ENCODE results near the gene SNPH. TPM values are rescaled to one million over a fixed set of nuclear protein-coding genes. Genes with fewer than 3 reads are reported as not detected.

The SNPH gene
- total and polyA plus RNA-seq, 9 donors = 1.5 to 6.8 (median 3.4) TPM

DNA sequence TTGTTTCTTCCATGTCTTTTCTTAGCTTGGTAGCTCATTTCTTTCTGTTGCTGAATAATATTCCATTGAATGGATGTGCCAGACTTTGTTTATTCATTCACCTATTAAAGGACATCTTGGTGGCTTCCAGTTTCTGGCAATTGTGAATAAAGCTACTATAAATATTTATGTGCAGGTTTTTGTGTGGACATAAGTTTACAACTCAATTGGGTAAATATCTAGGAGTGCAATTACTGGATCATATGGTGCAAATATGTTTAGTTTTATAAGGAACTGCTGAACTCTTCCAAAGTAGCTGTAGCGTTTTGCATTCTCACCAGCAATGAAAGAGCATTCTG, 79.6 kb downstream of the SNPH start:
- TF ChIP-seq POLR2A (IDR thresholded peaks at IDR 0.05) = no peak
- no peak for TF ChIP-seq CTCF (IDR thresholded peaks at IDR 0.05)
- no peak for TF ChIP-seq EP300 (IDR thresholded peaks at IDR 0.05)
- Histone ChIP-seq H3K9me3 (no peaks in the 10 kb centered on the region), H3K27me3 (no peaks in the 10 kb centered on the region), H3K4me1 (ENCODE audit: insufficient read depth) (no peaks in the 10 kb centered on the region), H3K4me3 (no peak overlapping the region), H3K36me3 (no peaks in the 10 kb centered on the region), H3K27ac (no peak overlapping the region)
- 78 to 89% (median 84%) methylated on average over 1 of the region's 1 CpG for WGBS, 3 donors
- DNase-seq = no peak
- intact Hi-C loops (cut with DNase I) = no loop called here

DNA sequence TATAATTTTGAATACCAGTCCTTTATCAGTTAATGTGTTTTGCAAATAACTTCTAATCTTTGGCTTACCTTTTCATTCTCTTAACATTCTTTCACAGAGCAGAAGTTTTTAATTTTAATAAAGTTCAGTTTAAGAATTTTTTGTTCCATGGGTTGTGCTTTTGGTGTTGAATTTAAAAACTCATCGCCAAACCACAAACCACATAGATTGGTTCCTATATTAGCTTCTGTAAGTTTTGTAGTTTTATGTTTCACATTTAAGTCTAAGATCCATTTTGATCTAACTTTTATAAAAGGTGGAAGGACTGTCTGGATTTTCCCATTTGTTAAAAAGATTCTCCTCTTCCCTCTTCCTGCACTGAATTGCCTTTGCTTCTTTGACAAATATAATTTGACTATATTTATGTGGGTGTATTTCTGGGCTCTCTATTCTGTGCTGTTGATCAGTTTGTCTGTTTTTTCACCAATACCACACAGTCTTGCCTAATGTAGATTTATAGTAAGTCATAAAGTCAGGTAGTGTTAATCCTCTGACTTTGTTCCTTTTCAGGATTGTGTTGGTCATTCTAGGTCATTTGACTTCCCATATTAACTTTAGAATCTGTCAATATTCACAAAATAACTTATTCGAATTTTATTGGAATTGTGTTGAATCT, 80.3 kb downstream of the SNPH start:
- Histone ChIP-seq H3K4me1 (ENCODE audit: insufficient read depth) (no peaks in the 10 kb centered on the region), H3K27me3 (no peaks in the 10 kb centered on the region), H3K9me3 (no peaks in the 10 kb centered on the region), H3K27ac (no peak overlapping the region), H3K36me3 (no peaks in the 10 kb centered on the region), H3K4me3 (no peak overlapping the region)
- DNase-seq = no peak
- 90 to 95% (median 93%) methylated on average over 2 of the region's 2 CpGs for WGBS, 3 donors
- TF ChIP-seq CTCF (IDR thresholded peaks at IDR 0.05) (no peak), EP300 (IDR thresholded peaks at IDR 0.05) (no peak), POLR2A (IDR thresholded peaks at IDR 0.05) (no peak)
- intact Hi-C loops (cut with DNase I) = no loop called here

GRCh38 chr20:1353956-1354355, 87.9 kb downstream of the SNPH start:
- Histone ChIP-seq H3K36me3 (no peaks in the 10 kb centered on the region), H3K9me3 (no peaks in the 10 kb centered on the region), H3K4me3 (no peak overlapping the region), H3K27ac (no peak overlapping the region), H3K27me3 (no peaks in the 10 kb centered on the region), H3K4me1 (ENCODE audit: insufficient read depth) (no peaks in the 10 kb centered on the region)
- DNase-seq = no peak
- intact Hi-C loops (cut with DNase I) = no loop called here
- TF ChIP-seq EP300 (IDR thresholded peaks at IDR 0.05) (no peak), CTCF (IDR thresholded peaks at IDR 0.05) (no peak), POLR2A (IDR thresholded peaks at IDR 0.05) (no peak)

GRCh38 chr20:1357921-1358671, 92.0 kb downstream of the SNPH start:
- intact Hi-C loops (cut with DNase I) = no loop called here
- no peaks in the 10 kb centered on the region for H3K36me3 ChIP-seq
- no peak for TF ChIP-seq CTCF (IDR thresholded peaks at IDR 0.05)
- no peak for TF ChIP-seq POLR2A (IDR thresholded peaks at IDR 0.05)
- no peak for TF ChIP-seq EP300 (IDR thresholded peaks at IDR 0.05)
- whole genome bisulfite sequencing, 3 donors = 93 to 95% (median 94%) methylated on average over 9 of the region's 9 CpGs
- no peak overlapping the region for H3K27ac ChIP-seq
- no peak overlapping the region for H3K4me3 ChIP-seq
- no peaks in the 10 kb centered on the region for H3K9me3 ChIP-seq
- no peak for DNase-seq
- H3K27me3 ChIP-seq = no peaks in the 10 kb centered on the region
- H3K4me1 ChIP-seq (ENCODE audit: insufficient read depth) = peaks cover 2% of the 10 kb centered on the region

Other genes starting within 250 kb of the SNPH start
- gene PSMF1, start 147.7 kb upstream of the SNPH start, total RNA-seq = 100 to 1,000 TPM in 6 of 7 donors, 10 to 100 TPM in 1; 33.4 to 163 (median 127) TPM
- gene PSMF1, start 147.7 kb upstream of the SNPH start, polyA plus RNA-seq = 100 to 1,000 TPM in 1 of 2 donors, 10 to 100 TPM in 1; 81.5 to 140 TPM
- gene TMEM74B, start 81.3 kb upstream of the SNPH start, total RNA-seq = 1 to 10 TPM in 4 of 7 donors, under 1 TPM in 2, not detected in 1; 0.33 to 1.7 (median 1.1) TPM
- under 1 TPM; 0.72 to 0.99 TPM for gene TMEM74B, start 81.3 kb upstream of the SNPH start, polyA plus RNA-seq
- gene C20orf202, start 62.8 kb upstream of the SNPH start, total RNA-seq = under 1 TPM in 6 of 7 donors, not detected in 1; 0.18 to 0.38 (median 0.29) TPM
- under 1 TPM; 0.22 to 0.58 TPM for gene C20orf202, start 62.8 kb upstream of the SNPH start, polyA plus RNA-seq
- not detected for gene RAD21L1, start 40.2 kb upstream of the SNPH start, total RNA-seq
- not detected for gene RAD21L1, start 40.2 kb upstream of the SNPH start, polyA plus RNA-seq
- gene SDCBP2, start 62.8 kb downstream of the SNPH start, total RNA-seq = 10 to 100 TPM in 1 of 7 donors, 1 to 10 TPM in 6; 2.7 to 34.7 (median 4.0) TPM
- 1 to 10 TPM in 1 of 2 donors, under 1 TPM in 1; 0.92 to 3.4 TPM for gene SDCBP2, start 62.8 kb downstream of the SNPH start, polyA plus RNA-seq
- gene FKBP1A, start 126.8 kb downstream of the SNPH start, total RNA-seq = 100 to 1,000 TPM in 6 of 7 donors, 10 to 100 TPM in 1; 64.7 to 258 (median 151) TPM
- 100 to 1,000 TPM; 154 to 697 TPM for gene FKBP1A, start 126.8 kb downstream of the SNPH start, polyA plus RNA-seq
- 10 to 100 TPM; 23.4 to 79.6 (median 63.2) TPM for gene NSFL1C, start 200.6 kb downstream of the SNPH start, total RNA-seq
- gene NSFL1C, start 200.6 kb downstream of the SNPH start, polyA plus RNA-seq = 100 to 1,000 TPM in 1 of 2 donors, 10 to 100 TPM in 1; 45.6 to 105 TPM
- 1 to 10 TPM in 6 of 7 donors, under 1 TPM in 1; 0.88 to 3.8 (median 1.7) TPM for gene SIRPB2, start 225.1 kb downstream of the SNPH start, total RNA-seq
- gene SIRPB2, start 225.1 kb downstream of the SNPH start, polyA plus RNA-seq = 1 to 10 TPM in 1 of 2 donors, under 1 TPM in 1; 0.98 to 1.4 TPM